LHCN-M2 (cell line): ENCODE measurements around the gene TFCP2. TPM values are rescaled to one million over a fixed set of nuclear protein-coding genes. Genes with fewer than 3 reads are reported as not detected.
A peak's percentile ranks its signal among the peaks of the same experiment; 100 is the strongest.

Experiments
- DNase-seq: peaks from one replicate; pipeline ENCODE4 v3.0.0-alpha.2; 2012; ENCODE audit warnings: low read depth
- total RNA-seq: library from RNA; depleted of rRNA; stranded (reverse); fragments of >200 nt; gene quantifications from 2 replicates; pipeline ENCODE4 v1.2.3, GENCODE V29; 2014

Gene TFCP2
- total RNA-seq, 1 experiment from 2014 or later, result 9.1 TPM

- no peak for DNase-seq
Measured at GRCh38 chr12:51197736-51198567, 25.0 kb upstream of the TFCP2 start.

DNA sequence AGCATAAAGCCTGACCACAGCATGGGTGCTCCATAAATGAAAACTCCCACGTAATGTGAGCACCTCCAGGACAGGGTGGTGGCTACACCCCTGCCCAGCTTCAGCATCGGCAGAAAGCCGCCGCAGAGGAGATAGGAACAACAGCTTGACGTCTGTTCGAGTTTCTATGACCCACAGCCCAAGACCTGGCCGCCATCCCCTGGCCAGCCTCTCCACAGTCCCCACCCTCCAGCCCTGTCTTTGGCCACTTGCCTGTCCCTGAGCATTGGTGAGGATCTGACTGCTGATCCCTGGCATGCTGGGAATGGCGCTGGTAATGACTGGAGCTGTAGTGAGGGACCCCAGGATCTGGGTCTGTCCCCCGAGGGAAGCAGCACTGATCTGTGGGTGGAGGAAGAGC lies 23.6 kb upstream of the TFCP2 start:
- no peak for DNase-seq

DNA sequence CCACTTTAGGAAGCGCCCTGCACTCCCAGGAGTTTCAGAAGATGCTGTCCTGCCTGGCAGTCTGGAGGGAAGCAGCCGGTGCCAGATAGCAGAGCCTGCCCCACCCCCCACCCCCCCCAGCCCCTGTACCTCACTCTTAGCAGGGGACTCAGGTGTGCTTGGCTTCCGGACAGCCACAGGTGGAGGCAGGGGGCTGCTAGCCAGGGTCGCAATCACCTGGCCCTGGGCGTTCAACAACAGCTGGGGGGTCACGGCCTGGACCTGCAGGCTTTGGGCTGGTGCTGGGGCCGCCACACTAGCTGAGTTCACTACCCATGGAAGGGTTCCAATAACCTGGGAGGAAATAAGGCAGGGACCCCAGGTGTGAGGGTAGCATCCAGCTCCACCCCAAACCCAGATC lies 22.9 kb upstream of the TFCP2 start:
- no peak for DNase-seq

GRCh38 chr12:51192284-51192671 lies 19.3 kb upstream of the TFCP2 start:
- no peak for DNase-seq

- DNase-seq, result no peak
Measured at GRCh38 chr12:51191516-51192283, 18.8 kb upstream of the TFCP2 start.

- DNase-seq, result no peak
Measured at GRCh38 chr12:51190820-51191219, 17.9 kb upstream of the TFCP2 start.

- no peak for DNase-seq
Measured at GRCh38 chr12:51189790-51190355, 16.9 kb upstream of the TFCP2 start.

GRCh38 chr12:51188359-51189051 lies 15.6 kb upstream of the TFCP2 start:
- no peak for DNase-seq

DNA sequence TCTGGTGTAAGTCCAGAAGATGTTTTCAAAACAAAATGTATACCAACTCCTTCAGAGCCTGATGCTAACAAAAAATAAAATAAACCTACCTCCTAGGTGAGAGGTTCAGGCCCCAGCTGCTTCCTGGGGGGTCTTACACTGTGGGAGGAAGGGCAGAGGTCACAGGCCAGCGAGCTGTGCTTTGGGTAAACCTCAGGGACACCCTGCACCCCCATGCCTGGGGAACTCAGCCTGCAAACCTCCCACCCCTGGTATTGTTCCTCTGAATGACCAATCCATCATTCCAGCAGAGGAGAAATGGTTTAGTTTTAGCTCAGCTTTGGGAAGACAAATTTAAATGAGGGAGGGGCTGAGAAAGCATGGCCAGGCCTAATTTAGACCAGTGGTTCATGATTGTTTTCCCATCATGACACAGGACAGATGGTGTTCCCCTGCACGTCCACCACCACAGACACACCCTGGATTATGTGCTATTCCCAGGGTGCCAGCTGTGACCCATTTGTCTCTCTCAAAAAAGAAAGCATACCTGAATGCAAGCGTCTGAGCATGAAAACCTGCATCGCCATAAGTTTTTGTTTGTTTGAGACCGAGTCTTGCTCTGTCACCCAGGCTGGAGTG lies 14.5 kb upstream of the TFCP2 start:
- DNase-seq, result peak; percentile 50

DNA sequence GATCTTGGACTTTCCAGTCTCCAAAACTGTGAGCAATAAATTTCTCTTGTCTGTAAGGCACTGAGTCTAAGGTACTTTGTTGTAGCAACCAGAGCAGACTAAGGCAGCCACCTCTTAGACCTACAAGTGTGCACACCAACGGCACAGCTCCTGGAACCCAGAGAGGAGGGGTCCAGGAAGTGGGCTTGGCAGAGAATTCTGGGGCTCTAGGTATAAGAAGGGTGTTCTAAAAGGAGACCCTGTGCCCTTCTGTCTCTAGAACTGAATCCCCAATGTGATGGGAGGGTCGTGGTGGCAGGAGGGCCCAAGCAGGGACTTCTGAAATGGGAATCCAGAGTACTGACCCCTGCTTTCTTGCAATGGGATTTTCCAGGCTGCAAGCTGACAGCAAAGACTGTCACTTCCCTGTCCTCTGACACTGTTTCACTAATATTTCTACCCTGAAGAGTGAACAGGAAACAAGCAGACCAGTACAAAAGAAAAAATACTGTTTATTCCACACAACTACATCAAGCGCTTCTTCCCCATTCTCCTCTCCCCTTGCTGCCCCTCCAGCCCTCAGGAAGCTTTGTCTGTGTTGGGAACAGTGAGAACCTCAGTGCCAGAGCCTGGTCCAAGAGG lies 13.6 kb upstream of the TFCP2 start:
- no peak for DNase-seq

- no peak for DNase-seq
Measured at GRCh38 chr12:51185171-51185717, 12.3 kb upstream of the TFCP2 start.

GRCh38 chr12:51183816-51184215 lies 10.9 kb upstream of the TFCP2 start:
- peak; percentile 94 for DNase-seq

GRCh38 chr12:51183349-51183748 lies 10.4 kb upstream of the TFCP2 start:
- no peak for DNase-seq

- no peak for DNase-seq
Measured at GRCh38 chr12:51181558-51181957, 8.6 kb upstream of the TFCP2 start.

- no peak for DNase-seq
Measured at GRCh38 chr12:51177897-51178296, 5.0 kb upstream of the TFCP2 start.

DNA sequence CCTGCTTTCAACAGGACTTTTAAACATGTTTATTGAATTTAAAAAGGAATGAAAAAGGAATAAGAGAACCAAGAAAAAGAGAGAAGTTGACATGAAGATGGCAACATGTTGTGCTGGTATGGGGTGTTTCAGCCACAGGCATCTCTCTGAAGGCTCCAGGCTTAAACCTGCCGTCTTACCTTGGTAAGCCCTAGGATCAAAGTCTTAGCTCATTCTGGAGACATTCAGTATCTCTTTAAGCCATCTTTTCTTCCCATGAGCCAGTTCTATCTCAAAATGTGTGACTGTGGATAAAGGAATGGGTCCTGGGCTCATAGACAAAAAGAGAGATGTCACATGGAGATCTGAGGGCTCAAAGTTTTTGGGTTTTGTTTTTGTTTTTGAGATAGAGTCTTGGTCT lies 1.6 kb upstream of the TFCP2 start:
- no peak for DNase-seq

DNA sequence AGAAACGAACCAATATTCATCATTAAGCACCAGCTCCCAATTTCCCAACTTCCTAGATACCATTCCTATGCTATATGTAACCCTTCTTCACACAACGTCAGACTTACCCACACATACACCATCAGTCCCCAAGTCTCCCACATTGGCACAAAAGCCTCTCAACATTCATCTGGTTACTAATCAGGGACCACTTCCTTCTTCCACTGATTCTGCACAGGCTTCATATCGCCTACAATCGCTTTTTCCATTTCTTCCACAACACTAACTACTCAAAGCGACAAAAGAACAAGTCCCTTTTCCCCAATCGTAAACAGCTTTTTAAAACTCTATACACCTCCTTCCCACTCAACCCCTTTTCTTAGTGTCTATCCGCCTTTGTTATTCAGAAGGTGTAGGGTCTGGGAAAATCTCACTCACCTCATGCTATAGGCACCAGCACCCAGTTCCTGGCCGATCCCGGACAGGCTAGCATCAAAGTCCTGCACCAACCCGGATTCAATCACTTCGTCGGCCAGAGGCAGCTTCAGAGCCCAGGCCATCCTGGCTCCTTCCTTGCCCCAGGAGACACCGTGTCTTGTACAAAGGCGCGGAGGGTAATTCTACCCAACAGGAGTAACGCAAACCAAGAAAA lies 936 bp downstream of the TFCP2 start:
- no peak for DNase-seq

GRCh38 chr12:51163795-51164194 lies 9.1 kb downstream of the TFCP2 start:
- no peak for DNase-seq

GRCh38 chr12:51162217-51162616 lies 10.7 kb downstream of the TFCP2 start:
- DNase-seq, result no peak

DNA sequence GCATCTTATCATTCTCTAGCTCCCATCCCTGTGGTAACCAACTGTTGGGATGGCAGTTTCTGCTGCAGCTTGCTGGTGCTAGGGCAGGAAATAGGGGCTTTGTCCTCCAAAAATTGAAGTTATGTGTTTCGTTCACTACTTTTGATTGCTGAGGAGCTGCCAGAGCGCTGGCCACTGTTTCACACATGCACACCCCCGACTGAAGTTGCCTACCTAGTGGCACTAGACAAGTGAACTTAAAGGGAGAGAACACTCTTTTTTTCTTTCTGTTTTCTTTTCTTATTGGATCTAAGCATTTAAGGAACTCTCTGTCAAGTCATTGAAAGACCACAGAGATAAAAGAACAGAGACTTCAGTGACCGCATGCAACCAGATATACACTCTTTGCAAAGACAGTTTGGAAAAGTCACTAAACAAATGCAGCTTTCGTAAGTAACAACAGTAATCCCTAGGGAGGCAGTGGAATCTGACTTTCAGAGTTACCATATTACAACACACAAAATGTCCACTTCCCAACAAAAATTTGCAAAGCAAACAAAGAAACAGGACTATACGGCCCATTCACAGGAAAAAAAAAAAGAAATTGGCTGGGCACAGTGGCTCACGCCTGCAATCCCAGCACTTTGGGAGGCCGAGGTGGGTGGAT lies 12.0 kb downstream of the TFCP2 start:
- DNase-seq, result peak; percentile 74
